ENCODE results near the gene COL25A1.

The COL25A1 gene

GRCh38 chr4:108833046-108833445 is 469.4 kb downstream of the COL25A1 start:
- no peaks in the 10 kb centered on the region for H3K27me3 ChIP-seq (ENCODE audit: insufficient read depth, insufficient read length)
- H3K36me3 ChIP-seq (ENCODE audit: insufficient read depth, insufficient read length, low read length), result no peaks in the 10 kb centered on the region
- TF ChIP-seq ZNF274 (IDR thresholded peaks at IDR 0.05; ENCODE audit: low read depth, low read length), result no peak
- TF ChIP-seq SUZ12 (IDR thresholded peaks at IDR 0.05; ENCODE audit: extremely low read depth, insufficient read depth, insufficient read length), result no peak
- TF ChIP-seq YY1 (IDR thresholded peaks at IDR 0.05; ENCODE audit: insufficient read depth, insufficient read length), result no peak
- no peaks in the 10 kb centered on the region for H3K9me3 ChIP-seq (ENCODE audit: insufficient read depth, low read length)
- H3K4me1 ChIP-seq (ENCODE audit: insufficient read depth, insufficient read length), result no peaks in the 10 kb centered on the region
- H3K4me3 ChIP-seq (ENCODE audit: insufficient read length, low read depth), result no peak overlapping the region
- H3K9ac ChIP-seq (ENCODE audit: insufficient read length, low read depth), result no peak overlapping the region
- no peak for DNase-seq (ENCODE audit: low read depth, low spot score)

- Histone ChIP-seq H3K4me3 (ENCODE audit: insufficient read length, low read depth) (no peak overlapping the region), H3K27me3 (ENCODE audit: insufficient read depth, insufficient read length) (no peaks in the 10 kb centered on the region), H3K36me3 (ENCODE audit: insufficient read depth, insufficient read length, low read length) (no peaks in the 10 kb centered on the region), H3K4me1 (ENCODE audit: insufficient read depth, insufficient read length) (no peaks in the 10 kb centered on the region), H3K9ac (ENCODE audit: insufficient read length, low read depth) (no peak overlapping the region), H3K9me3 (ENCODE audit: insufficient read depth, low read length) (no peaks in the 10 kb centered on the region)
- DNase-seq (ENCODE audit: low read depth, low spot score), result no peak
- TF ChIP-seq YY1 (IDR thresholded peaks at IDR 0.05; ENCODE audit: insufficient read depth, insufficient read length), result no peak
- TF ChIP-seq SUZ12 (IDR thresholded peaks at IDR 0.05; ENCODE audit: extremely low read depth, insufficient read depth, insufficient read length), result no peak
- TF ChIP-seq ZNF274 (IDR thresholded peaks at IDR 0.05; ENCODE audit: low read depth, low read length), result no peak
These were observed 470.6 kb downstream of the COL25A1 start for GRCh38 chr4:108831886-108832285.

GRCh38 chr4:108831291-108831690 is 471.2 kb downstream of the COL25A1 start:
- no peaks in the 10 kb centered on the region for H3K4me1 ChIP-seq (ENCODE audit: insufficient read depth, insufficient read length)
- no peak for DNase-seq (ENCODE audit: low read depth, low spot score)
- no peak overlapping the region for H3K9ac ChIP-seq (ENCODE audit: insufficient read length, low read depth)
- TF ChIP-seq ZNF274 (IDR thresholded peaks at IDR 0.05; ENCODE audit: low read depth, low read length) (no peak), YY1 (IDR thresholded peaks at IDR 0.05; ENCODE audit: insufficient read depth, insufficient read length) (no peak), SUZ12 (IDR thresholded peaks at IDR 0.05; ENCODE audit: extremely low read depth, insufficient read depth, insufficient read length) (no peak)
- no peaks in the 10 kb centered on the region for H3K9me3 ChIP-seq (ENCODE audit: insufficient read depth, low read length)
- H3K4me3 ChIP-seq (ENCODE audit: insufficient read length, low read depth), result no peak overlapping the region
- no peaks in the 10 kb centered on the region for H3K36me3 ChIP-seq (ENCODE audit: insufficient read depth, insufficient read length, low read length)
- no peaks in the 10 kb centered on the region for H3K27me3 ChIP-seq (ENCODE audit: insufficient read depth, insufficient read length)

GRCh38 chr4:108830509-108831244 is 471.8 kb downstream of the COL25A1 start:
- Histone ChIP-seq H3K4me3 (ENCODE audit: insufficient read length, low read depth) (no peak overlapping the region), H3K9ac (ENCODE audit: insufficient read length, low read depth) (no peak overlapping the region), H3K36me3 (ENCODE audit: insufficient read depth, insufficient read length, low read length) (no peaks in the 10 kb centered on the region), H3K27me3 (ENCODE audit: insufficient read depth, insufficient read length) (no peaks in the 10 kb centered on the region), H3K4me1 (ENCODE audit: insufficient read depth, insufficient read length) (no peaks in the 10 kb centered on the region), H3K9me3 (ENCODE audit: insufficient read depth, low read length) (no peaks in the 10 kb centered on the region)
- no peak for DNase-seq (ENCODE audit: low read depth, low spot score)
- TF ChIP-seq YY1 (IDR thresholded peaks at IDR 0.05; ENCODE audit: insufficient read depth, insufficient read length) (no peak), ZNF274 (IDR thresholded peaks at IDR 0.05; ENCODE audit: low read depth, low read length) (no peak), SUZ12 (IDR thresholded peaks at IDR 0.05; ENCODE audit: extremely low read depth, insufficient read depth, insufficient read length) (no peak)

- H3K9me3 ChIP-seq (ENCODE audit: insufficient read depth, low read length), result no peaks in the 10 kb centered on the region
- H3K4me3 ChIP-seq (ENCODE audit: insufficient read length, low read depth), result no peak overlapping the region
- H3K27me3 ChIP-seq (ENCODE audit: insufficient read depth, insufficient read length), result no peaks in the 10 kb centered on the region
- no peaks in the 10 kb centered on the region for H3K4me1 ChIP-seq (ENCODE audit: insufficient read depth, insufficient read length)
- no peaks in the 10 kb centered on the region for H3K36me3 ChIP-seq (ENCODE audit: insufficient read depth, insufficient read length, low read length)
- DNase-seq (ENCODE audit: low read depth, low spot score), result no peak
- H3K9ac ChIP-seq (ENCODE audit: insufficient read length, low read depth), result no peak overlapping the region
- TF ChIP-seq SUZ12 (IDR thresholded peaks at IDR 0.05; ENCODE audit: extremely low read depth, insufficient read depth, insufficient read length), result no peak
- TF ChIP-seq YY1 (IDR thresholded peaks at IDR 0.05; ENCODE audit: insufficient read depth, insufficient read length), result no peak
- TF ChIP-seq ZNF274 (IDR thresholded peaks at IDR 0.05; ENCODE audit: low read depth, low read length), result no peak
These were observed 472.4 kb downstream of the COL25A1 start for GRCh38 chr4:108829966-108830492.

GRCh38 chr4:108828620-108829019 is 473.8 kb downstream of the COL25A1 start:
- Histone ChIP-seq H3K4me3 (ENCODE audit: insufficient read length, low read depth) (no peak overlapping the region), H3K4me1 (ENCODE audit: insufficient read depth, insufficient read length) (no peaks in the 10 kb centered on the region), H3K9me3 (ENCODE audit: insufficient read depth, low read length) (no peaks in the 10 kb centered on the region), H3K36me3 (ENCODE audit: insufficient read depth, insufficient read length, low read length) (no peaks in the 10 kb centered on the region), H3K9ac (ENCODE audit: insufficient read length, low read depth) (no peak overlapping the region), H3K27me3 (ENCODE audit: insufficient read depth, insufficient read length) (no peaks in the 10 kb centered on the region)
- TF ChIP-seq SUZ12 (IDR thresholded peaks at IDR 0.05; ENCODE audit: extremely low read depth, insufficient read depth, insufficient read length) (no peak), YY1 (IDR thresholded peaks at IDR 0.05; ENCODE audit: insufficient read depth, insufficient read length) (no peak), ZNF274 (IDR thresholded peaks at IDR 0.05; ENCODE audit: low read depth, low read length) (no peak)
- DNase-seq (ENCODE audit: low read depth, low spot score), result no peak

GRCh38 chr4:108825737-108826136 is 476.7 kb downstream of the COL25A1 start:
- no peak overlapping the region for H3K9ac ChIP-seq (ENCODE audit: insufficient read length, low read depth)
- H3K4me3 ChIP-seq (ENCODE audit: insufficient read length, low read depth), result no peak overlapping the region
- no peak for DNase-seq (ENCODE audit: low read depth, low spot score)
- TF ChIP-seq ZNF274 (IDR thresholded peaks at IDR 0.05; ENCODE audit: low read depth, low read length) (no peak), SUZ12 (IDR thresholded peaks at IDR 0.05; ENCODE audit: extremely low read depth, insufficient read depth, insufficient read length) (no peak), YY1 (IDR thresholded peaks at IDR 0.05; ENCODE audit: insufficient read depth, insufficient read length) (no peak)
- no peaks in the 10 kb centered on the region for H3K4me1 ChIP-seq (ENCODE audit: insufficient read depth, insufficient read length)
- H3K27me3 ChIP-seq (ENCODE audit: insufficient read depth, insufficient read length), result no peaks in the 10 kb centered on the region
- no peaks in the 10 kb centered on the region for H3K36me3 ChIP-seq (ENCODE audit: insufficient read depth, insufficient read length, low read length)
- no peaks in the 10 kb centered on the region for H3K9me3 ChIP-seq (ENCODE audit: insufficient read depth, low read length)

All from NT2/D1 (cell line).